Bronchial epithelial cell (primary cell): ENCODE measurements around the gene PLEKHA7. TPM values are rescaled to one million over a fixed set of nuclear protein-coding genes. Genes with fewer than 3 reads are reported as not detected.

Experiments
- DNase-seq: peaks from one replicate; pipeline ENCODE4 v3.0.0-alpha.2; 2010; ENCODE audit warnings: low read depth
- FAIRE-seq: peaks from 2 replicates; lab custom pipeline; 2011; peaks lifted over from hg19 to GRCh38; lab: Jason Lieb, UNC
- H3K27me3 ChIP-seq: 2 replicates; pipeline ENCODE4 v1.5.1; 2011; ENCODE audit warnings: low read length; ENCODE audit not compliant: control insufficient read depth, insufficient read depth
- H3K36me3 ChIP-seq: 2 replicates; pipeline ENCODE4 v1.5.1; 2011; ENCODE audit warnings: low read length; ENCODE audit not compliant: control insufficient read depth, insufficient read depth
- H3K4me3 ChIP-seq: 2 replicates; pipeline ENCODE4 v1.5.1; 2011; ENCODE audit warnings: mild to moderate bottlenecking, low read depth, low read length, control low read depth
- total RNA-seq: library from RNA; depleted of rRNA; stranded (reverse); fragments of >200 nt; gene quantifications from 2 replicates; pipeline ENCODE4 v1.2.1, GENCODE V29; 2014
- TF ChIP-seq, protein P1 (sequence below): IDR thresholded peaks from 2 replicates; pipeline ENCODE4 v1.5.1; 2011; ENCODE audit warnings: mild to moderate bottlenecking, moderate library complexity, low read length, control low read depth, inconsistent platforms; ENCODE audit not compliant: insufficient read depth, severe bottlenecking

PLEKHA7 gene
- total RNA-seq, 1 donor from 2014 or later, result 2.4 TPM

DNA sequence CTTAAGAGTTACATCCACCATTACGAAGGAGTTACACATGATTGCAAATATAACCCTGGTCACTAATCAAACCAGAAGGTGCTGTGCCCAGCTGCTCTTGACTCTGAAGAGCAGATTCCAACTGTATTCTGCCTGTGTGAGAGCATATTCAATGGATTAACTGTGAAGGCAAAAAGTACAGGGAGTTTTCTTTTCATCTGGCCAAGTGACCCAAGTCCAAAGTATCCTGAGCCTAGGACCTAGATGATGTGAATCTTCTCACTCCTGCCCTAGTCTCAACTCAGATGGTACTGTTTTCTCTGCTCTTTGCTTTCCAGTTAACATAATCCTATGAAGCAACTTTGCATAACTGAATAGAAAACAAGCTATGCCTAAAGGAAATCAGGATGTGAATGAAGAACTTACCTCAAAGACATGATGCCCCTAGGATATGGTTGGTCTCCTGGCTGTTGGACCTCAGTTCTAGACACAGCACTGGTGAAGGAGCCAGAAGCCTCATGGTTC is 169.9 kb downstream of the PLEKHA7 start:
- TF ChIP-seq, protein P1, sequence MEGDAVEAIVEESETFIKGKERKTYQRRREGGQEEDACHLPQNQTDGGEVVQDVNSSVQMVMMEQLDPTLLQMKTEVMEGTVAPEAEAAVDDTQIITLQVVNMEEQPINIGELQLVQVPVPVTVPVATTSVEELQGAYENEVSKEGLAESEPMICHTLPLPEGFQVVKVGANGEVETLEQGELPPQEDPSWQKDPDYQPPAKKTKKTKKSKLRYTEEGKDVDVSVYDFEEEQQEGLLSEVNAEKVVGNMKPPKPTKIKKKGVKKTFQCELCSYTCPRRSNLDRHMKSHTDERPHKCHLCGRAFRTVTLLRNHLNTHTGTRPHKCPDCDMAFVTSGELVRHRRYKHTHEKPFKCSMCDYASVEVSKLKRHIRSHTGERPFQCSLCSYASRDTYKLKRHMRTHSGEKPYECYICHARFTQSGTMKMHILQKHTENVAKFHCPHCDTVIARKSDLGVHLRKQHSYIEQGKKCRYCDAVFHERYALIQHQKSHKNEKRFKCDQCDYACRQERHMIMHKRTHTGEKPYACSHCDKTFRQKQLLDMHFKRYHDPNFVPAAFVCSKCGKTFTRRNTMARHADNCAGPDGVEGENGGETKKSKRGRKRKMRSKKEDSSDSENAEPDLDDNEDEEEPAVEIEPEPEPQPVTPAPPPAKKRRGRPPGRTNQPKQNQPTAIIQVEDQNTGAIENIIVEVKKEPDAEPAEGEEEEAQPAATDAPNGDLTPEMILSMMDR, result no peak
- DNase-seq (no peak), FAIRE-seq (no peak)
- Histone ChIP-seq H3K4me3 (no peak overlapping the region), H3K36me3 (peaks cover 2% of the 10 kb centered on the region), H3K27me3 (no peaks in the 10 kb centered on the region)

DNA sequence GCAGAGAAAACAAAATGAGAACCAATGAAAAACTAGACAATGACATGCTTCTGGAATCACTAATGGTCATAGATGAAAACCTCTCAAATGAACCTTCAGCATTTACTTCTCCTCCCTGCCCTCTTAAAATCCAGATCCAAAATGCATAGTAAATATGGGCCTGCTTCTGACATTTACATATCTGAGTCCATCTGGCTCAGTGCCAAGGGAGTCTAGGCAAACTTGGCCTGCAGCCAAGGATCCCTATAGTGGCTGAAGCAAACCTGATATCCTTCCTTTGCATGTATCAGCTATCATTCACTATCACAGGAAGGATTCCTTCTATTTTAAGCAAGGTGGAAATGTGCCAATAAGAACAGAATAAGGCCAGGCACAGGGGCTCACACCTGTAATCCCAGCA is 170.9 kb downstream of the PLEKHA7 start:
- FAIRE-seq (no peak), DNase-seq (peak; percentile 38)
- no peaks in the 10 kb centered on the region for H3K27me3 ChIP-seq
- TF ChIP-seq, protein P1, result no peak
- no peak overlapping the region for H3K4me3 ChIP-seq
- H3K36me3 ChIP-seq, result peaks cover 2% of the 10 kb centered on the region

DNA sequence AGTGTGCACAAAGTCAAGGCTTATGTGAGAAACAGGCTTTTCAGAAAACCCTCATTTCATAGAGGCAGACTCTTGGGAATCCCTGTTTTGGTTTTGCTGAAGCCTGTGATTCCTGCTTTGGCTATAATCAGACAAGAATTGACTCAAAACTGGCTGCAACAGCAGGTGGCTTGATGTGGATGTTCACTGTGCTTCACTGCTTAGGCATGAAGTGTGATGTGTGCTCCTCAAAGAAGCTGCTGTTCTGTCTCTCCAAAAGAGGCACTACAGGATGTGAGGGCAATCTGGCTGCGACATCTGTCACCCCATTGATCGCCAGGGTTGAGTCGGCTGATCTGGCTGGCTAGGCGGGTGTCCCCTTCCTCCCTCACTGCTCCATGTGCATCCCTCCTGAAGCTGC is 172.2 kb downstream of the PLEKHA7 start:
- FAIRE-seq (no peak), DNase-seq (no peak)
- peaks cover 2% of the 10 kb centered on the region for H3K36me3 ChIP-seq
- TF ChIP-seq, protein P1, result no peak
- no peak overlapping the region for H3K4me3 ChIP-seq
- no peaks in the 10 kb centered on the region for H3K27me3 ChIP-seq

DNA sequence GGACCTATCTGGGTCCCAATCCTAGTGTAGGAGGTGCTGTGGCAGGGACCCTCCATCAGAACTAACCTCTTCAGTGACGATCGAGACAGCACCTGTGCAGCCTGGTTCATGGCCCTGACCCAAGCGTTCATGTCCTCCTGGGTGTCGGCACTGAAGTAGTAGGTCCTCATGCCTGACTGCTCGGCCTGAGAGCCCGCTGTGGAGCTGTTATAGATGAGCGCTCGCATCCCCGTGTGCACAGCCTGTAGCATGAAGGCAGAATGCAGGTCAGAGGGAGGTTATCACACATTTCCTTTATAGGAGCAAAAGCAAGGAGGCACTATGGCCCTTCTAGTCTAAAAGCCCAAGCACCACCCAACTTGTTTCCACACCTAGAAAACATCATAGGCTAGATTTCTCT is 172.7 kb downstream of the PLEKHA7 start:
- Histone ChIP-seq H3K4me3 (no peak overlapping the region), H3K36me3 (peaks cover 2% of the 10 kb centered on the region), H3K27me3 (no peaks in the 10 kb centered on the region)
- DNase-seq (no peak), FAIRE-seq (no peak)
- TF ChIP-seq, protein P1, result no peak

DNA sequence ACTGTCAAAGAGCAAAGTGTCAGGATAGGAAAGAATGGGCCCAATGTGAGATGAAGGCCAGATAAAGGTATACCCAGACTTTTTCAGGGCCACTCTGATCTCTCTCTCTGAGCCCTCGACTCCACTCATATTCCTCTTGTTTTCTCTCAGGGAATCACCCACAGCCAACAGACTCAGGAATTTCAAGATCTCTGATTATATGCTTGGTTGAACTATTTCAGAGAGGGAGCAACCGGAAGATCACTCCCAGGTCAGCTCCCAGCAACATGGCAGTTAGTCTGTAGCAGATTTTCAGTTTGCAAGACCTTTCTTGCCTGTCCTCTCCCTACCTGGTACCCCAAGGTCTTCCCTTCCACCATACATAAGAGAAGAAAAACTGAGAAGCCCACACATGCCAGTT is 173.3 kb downstream of the PLEKHA7 start:
- FAIRE-seq, result no peak
- TF ChIP-seq, protein P1, result no peak
- DNase-seq, result no peak

DNA sequence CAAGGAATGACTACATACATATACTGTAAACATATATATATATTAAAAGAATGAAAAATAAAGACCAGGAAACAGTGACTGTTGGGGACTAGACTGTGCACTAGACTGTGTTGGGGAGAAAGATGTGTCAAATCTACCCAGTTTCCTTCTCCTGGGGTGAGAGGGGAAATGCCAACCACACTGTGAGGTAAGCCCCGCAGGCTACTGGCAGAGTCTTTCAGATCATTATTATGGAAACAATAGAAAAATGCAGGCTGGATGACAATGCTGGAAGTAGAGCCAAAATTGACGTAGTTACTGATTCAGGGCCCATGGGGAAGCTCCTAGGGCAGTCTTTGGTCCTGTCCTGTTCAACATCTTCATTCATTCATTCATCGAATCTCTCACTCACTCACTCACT is 174.4 kb downstream of the PLEKHA7 start:
- FAIRE-seq, result no peak
- H3K4me3 ChIP-seq, result no peak overlapping the region
- no peaks in the 10 kb centered on the region for H3K27me3 ChIP-seq
- TF ChIP-seq, protein P1, result no peak
- peaks cover 2% of the 10 kb centered on the region for H3K36me3 ChIP-seq
- DNase-seq, result no peak

More for the DNA sequence above, 173.3 kb downstream of the PLEKHA7 start:
- Histone ChIP-seq H3K27me3 (no peaks in the 10 kb centered on the region), H3K4me3 (no peak overlapping the region), H3K36me3 (peaks cover 2% of the 10 kb centered on the region)
